Testis (tissue), 2 donors: ENCODE measurements around the gene RDX.

Experiments
- POLR2A ChIP-seq: fragments of 450-650 bp; IDR thresholded peaks from one replicate; pipeline ENCODE4 v1.6.1; 2017; ENCODE audit warnings: antibody characterized with exemption, mild to moderate bottlenecking, moderate library complexity
- TF ChIP-seq, protein P1 (sequence below), 3 experiments: fragments of 450-650 bp in 2 of 3; fragments of 200-600 bp in 1 of 3; sonication (generic) in 1 of 3; IDR thresholded peaks; one replicate each; pipeline ENCODE4 v1.5.1; 2016 to 2019; ENCODE audit warnings: antibody characterized with exemption in 3 of 3, mild to moderate bottlenecking in 2 of 3, moderate library complexity in 1 of 3

DNA sequence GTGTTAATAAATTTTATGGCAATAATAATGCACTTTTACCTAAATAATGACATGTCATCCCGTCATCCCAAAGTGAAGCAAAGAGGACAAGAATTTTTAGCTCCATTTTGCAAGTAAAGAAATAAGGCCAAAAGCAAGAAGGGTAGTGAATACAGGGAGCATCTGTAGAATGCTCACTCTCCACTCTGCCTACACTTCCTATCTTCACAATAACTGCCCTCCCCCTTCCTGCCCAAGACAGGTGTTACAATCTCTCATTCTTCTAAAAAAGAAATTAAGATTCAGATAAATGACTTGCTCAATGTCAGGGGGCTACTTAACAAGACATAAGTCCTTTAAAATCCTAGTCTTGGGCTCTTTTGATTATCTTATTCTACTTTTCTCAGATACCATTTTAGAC lies 8.9 kb downstream of the RDX start:
- TF ChIP-seq POLR2A, result no peak
- TF ChIP-seq, protein P1, sequence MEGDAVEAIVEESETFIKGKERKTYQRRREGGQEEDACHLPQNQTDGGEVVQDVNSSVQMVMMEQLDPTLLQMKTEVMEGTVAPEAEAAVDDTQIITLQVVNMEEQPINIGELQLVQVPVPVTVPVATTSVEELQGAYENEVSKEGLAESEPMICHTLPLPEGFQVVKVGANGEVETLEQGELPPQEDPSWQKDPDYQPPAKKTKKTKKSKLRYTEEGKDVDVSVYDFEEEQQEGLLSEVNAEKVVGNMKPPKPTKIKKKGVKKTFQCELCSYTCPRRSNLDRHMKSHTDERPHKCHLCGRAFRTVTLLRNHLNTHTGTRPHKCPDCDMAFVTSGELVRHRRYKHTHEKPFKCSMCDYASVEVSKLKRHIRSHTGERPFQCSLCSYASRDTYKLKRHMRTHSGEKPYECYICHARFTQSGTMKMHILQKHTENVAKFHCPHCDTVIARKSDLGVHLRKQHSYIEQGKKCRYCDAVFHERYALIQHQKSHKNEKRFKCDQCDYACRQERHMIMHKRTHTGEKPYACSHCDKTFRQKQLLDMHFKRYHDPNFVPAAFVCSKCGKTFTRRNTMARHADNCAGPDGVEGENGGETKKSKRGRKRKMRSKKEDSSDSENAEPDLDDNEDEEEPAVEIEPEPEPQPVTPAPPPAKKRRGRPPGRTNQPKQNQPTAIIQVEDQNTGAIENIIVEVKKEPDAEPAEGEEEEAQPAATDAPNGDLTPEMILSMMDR (IDR thresholded peaks at IDR 0.05), result no peak
